ENCODE measurements around the gene ATP5F1A.
A peak's percentile ranks its signal among the peaks of the same experiment; 100 is the strongest.

Gene ATP5F1A

GRCh38 chr18:46079336-46079735, 18.8 kb downstream of the ATP5F1A start:
- DNase-seq = no peak
- Histone ChIP-seq H3K36me3 (ENCODE audit: control insufficient read depth, insufficient read depth, low read length) (peaks cover 26% of the 10 kb centered on the region), H3K9me3 (ENCODE audit: control insufficient read depth, low read length) (no peaks in the 10 kb centered on the region), H3K4me1 (ENCODE audit: control insufficient read depth, insufficient read depth, low read length, poor library complexity, severe bottlenecking) (no peaks in the 10 kb centered on the region), H3K4me3 (ENCODE audit: insufficient read depth, low read depth, low read length, poor library complexity, severe bottlenecking) (no peak overlapping the region), H3K27ac (ENCODE audit: insufficient read depth, low read length, poor library complexity, severe bottlenecking) (no peak overlapping the region), H3K27me3 (replicated peaks; ENCODE audit: control insufficient read depth, insufficient read depth, low read length, poor library complexity, severe bottlenecking) (no peaks in the 10 kb centered on the region)

DNA sequence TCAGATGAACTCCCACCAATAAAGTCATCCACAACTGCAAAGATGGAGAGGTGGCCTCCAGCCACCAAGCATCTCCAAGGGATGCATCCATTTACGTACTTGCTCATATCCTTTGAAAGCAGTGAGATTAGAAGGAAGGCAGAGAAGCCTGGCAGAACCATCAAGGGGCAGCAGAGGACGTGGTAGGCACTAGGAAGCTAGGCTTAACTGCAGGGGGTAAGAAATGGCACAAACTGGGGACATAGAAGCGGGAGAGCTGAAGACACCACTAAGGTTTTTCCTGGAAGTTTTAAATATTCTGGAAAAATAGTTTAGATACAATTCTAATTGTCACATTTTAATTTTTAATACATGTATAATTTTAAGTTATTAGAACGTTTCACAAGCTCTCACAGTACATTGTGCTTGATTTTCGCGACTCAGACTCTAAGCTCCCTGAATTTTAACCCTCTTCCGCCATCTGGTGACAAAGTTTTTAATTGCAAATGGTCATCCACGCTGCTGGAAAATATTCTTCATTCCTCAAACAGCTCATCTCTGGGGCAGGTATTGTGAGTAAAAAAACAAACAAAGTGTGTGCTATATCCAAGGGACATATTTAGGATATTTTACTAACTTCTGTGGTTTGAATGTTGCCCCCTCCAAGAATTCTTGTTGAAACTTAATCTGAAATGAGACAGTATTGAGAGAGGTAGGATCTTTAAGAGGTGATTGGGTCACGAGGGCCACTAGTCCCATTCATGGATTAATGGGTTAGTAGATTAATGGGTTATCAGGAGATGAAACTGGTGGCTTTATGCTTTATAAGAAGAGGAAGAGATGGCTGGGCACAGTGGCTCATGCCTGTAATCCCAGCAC, 24.4 kb downstream of the ATP5F1A start:
- Histone ChIP-seq H3K27me3 (replicated peaks; ENCODE audit: control insufficient read depth, insufficient read depth, low read length, poor library complexity, severe bottlenecking) (no peaks in the 10 kb centered on the region), H3K36me3 (ENCODE audit: control insufficient read depth, insufficient read depth, low read length) (no peaks in the 10 kb centered on the region), H3K27ac (ENCODE audit: insufficient read depth, low read length, poor library complexity, severe bottlenecking) (no peak overlapping the region), H3K4me3 (ENCODE audit: insufficient read depth, low read depth, low read length, poor library complexity, severe bottlenecking) (no peak overlapping the region), H3K9me3 (ENCODE audit: control insufficient read depth, low read length) (no peaks in the 10 kb centered on the region), H3K4me1 (ENCODE audit: control insufficient read depth, insufficient read depth, low read length, poor library complexity, severe bottlenecking) (peaks cover 22% of the 10 kb centered on the region)
- peak in 1 of 3 donors; percentile 13 for DNase-seq

- no peak for DNase-seq
- Histone ChIP-seq H3K36me3 (ENCODE audit: control insufficient read depth, insufficient read depth, low read length) (no peaks in the 10 kb centered on the region), H3K9me3 (ENCODE audit: control insufficient read depth, low read length) (no peaks in the 10 kb centered on the region), H3K4me1 (ENCODE audit: control insufficient read depth, insufficient read depth, low read length, poor library complexity, severe bottlenecking) (peaks cover 22% of the 10 kb centered on the region), H3K4me3 (ENCODE audit: insufficient read depth, low read depth, low read length, poor library complexity, severe bottlenecking) (peak overlapping the region; percentile 74), H3K27ac (ENCODE audit: insufficient read depth, low read length, poor library complexity, severe bottlenecking) (no peak overlapping the region), H3K27me3 (replicated peaks; ENCODE audit: control insufficient read depth, insufficient read depth, low read length, poor library complexity, severe bottlenecking) (no peaks in the 10 kb centered on the region)
These were observed 25.1 kb downstream of the ATP5F1A start for GRCh38 chr18:46072959-46073358.

DNA sequence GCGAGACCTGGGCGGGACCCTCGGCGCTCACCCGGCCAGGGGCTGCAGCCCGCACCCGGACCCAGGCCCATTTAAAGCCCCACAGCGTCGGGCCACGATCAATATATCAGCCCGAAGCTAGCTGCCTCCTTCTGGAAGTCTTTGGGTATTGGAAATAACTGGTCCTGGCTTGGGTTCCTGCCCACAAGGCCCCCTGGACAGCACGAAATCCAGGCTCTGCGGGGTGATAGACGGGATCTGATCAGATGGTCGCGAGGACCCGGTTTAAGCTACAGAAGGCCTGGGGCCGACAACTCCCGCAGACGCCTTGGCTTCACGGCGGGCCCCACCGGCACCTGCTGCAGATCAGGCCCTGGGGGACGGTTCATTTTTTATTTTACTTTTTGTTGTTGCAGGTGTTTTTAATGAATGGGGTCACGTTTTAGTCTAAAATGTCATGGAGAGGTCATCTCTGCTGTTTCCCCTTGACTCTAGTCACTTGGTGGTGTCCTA, 25.7 kb downstream of the ATP5F1A start:
- no peaks in the 10 kb centered on the region for H3K9me3 ChIP-seq (ENCODE audit: control insufficient read depth, low read length)
- no peaks in the 10 kb centered on the region for H3K36me3 ChIP-seq (ENCODE audit: control insufficient read depth, insufficient read depth, low read length)
- H3K27me3 ChIP-seq (replicated peaks; ENCODE audit: control insufficient read depth, insufficient read depth, low read length, poor library complexity, severe bottlenecking) = no peaks in the 10 kb centered on the region
- no peak for DNase-seq
- H3K4me3 ChIP-seq (ENCODE audit: insufficient read depth, low read depth, low read length, poor library complexity, severe bottlenecking) = peak overlapping the region; percentile 74
- H3K27ac ChIP-seq (ENCODE audit: insufficient read depth, low read length, poor library complexity, severe bottlenecking) = peak overlapping the region; percentile 54
- H3K4me1 ChIP-seq (ENCODE audit: control insufficient read depth, insufficient read depth, low read length, poor library complexity, severe bottlenecking) = peaks cover 22% of the 10 kb centered on the region

GRCh38 chr18:46071653-46072375, 26.3 kb downstream of the ATP5F1A start, which contains the start of gene PSTPIP2:
PSTPIP2 (minus strand) TSS chr18:46072260; CDS start chr18:46072188, 72 bp downstream.
- Histone ChIP-seq H3K27ac (ENCODE audit: insufficient read depth, low read length, poor library complexity, severe bottlenecking) (peak within 1 kb of the TSS; percentile 54), H3K4me1 (ENCODE audit: control insufficient read depth, insufficient read depth, low read length, poor library complexity, severe bottlenecking) (peaks cover 22% of the 10 kb centered on the region), H3K36me3 (ENCODE audit: control insufficient read depth, insufficient read depth, low read length) (no peaks in the 10 kb centered on the region), H3K27me3 (replicated peaks; ENCODE audit: control insufficient read depth, insufficient read depth, low read length, poor library complexity, severe bottlenecking) (no peaks in the 10 kb centered on the region), H3K9me3 (ENCODE audit: control insufficient read depth, low read length) (no peaks in the 10 kb centered on the region), H3K4me3 (ENCODE audit: insufficient read depth, low read depth, low read length, poor library complexity, severe bottlenecking) (peak within 1 kb of the TSS; percentile 74)
- DNase-seq = peak; percentile 28 to 41 (median 33)

GRCh38 chr18:46070815-46071652, 27.1 kb downstream of the ATP5F1A start:
- no peak for DNase-seq
- Histone ChIP-seq H3K4me3 (ENCODE audit: insufficient read depth, low read depth, low read length, poor library complexity, severe bottlenecking) (peak overlapping the region; percentile 74), H3K27me3 (replicated peaks; ENCODE audit: control insufficient read depth, insufficient read depth, low read length, poor library complexity, severe bottlenecking) (no peaks in the 10 kb centered on the region), H3K4me1 (ENCODE audit: control insufficient read depth, insufficient read depth, low read length, poor library complexity, severe bottlenecking) (peaks cover 22% of the 10 kb centered on the region), H3K9me3 (ENCODE audit: control insufficient read depth, low read length) (no peaks in the 10 kb centered on the region), H3K27ac (ENCODE audit: insufficient read depth, low read length, poor library complexity, severe bottlenecking) (peak overlapping the region; percentile 54), H3K36me3 (ENCODE audit: control insufficient read depth, insufficient read depth, low read length) (no peaks in the 10 kb centered on the region)

DNA sequence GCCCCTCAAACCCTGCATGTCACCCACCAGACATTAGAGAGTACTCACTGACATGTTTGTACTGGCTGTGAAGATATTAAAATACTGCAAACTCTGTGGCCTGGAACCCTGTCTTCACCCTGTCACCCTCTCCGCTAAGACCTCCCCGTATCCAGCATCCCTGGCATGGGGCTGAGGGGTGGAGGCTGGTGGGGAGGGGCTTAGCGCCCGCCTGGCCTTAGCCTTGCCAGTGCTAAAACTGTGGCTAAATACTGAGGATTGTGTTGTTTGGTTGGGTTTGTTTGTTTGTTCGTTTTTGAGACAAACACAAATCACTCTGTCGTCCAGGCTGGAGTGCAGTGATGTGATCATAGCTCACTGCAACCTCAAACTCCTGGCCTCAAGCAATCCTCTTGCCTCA, 27.9 kb downstream of the ATP5F1A start:
- no peaks in the 10 kb centered on the region for H3K36me3 ChIP-seq (ENCODE audit: control insufficient read depth, insufficient read depth, low read length)
- DNase-seq = no peak
- no peaks in the 10 kb centered on the region for H3K27me3 ChIP-seq (replicated peaks; ENCODE audit: control insufficient read depth, insufficient read depth, low read length, poor library complexity, severe bottlenecking)
- no peaks in the 10 kb centered on the region for H3K9me3 ChIP-seq (ENCODE audit: control insufficient read depth, low read length)
- H3K4me3 ChIP-seq (ENCODE audit: insufficient read depth, low read depth, low read length, poor library complexity, severe bottlenecking) = no peak overlapping the region
- no peak overlapping the region for H3K27ac ChIP-seq (ENCODE audit: insufficient read depth, low read length, poor library complexity, severe bottlenecking)
- H3K4me1 ChIP-seq (ENCODE audit: control insufficient read depth, insufficient read depth, low read length, poor library complexity, severe bottlenecking) = peaks cover 22% of the 10 kb centered on the region

GRCh38 chr18:46069524-46069923, 28.6 kb downstream of the ATP5F1A start:
- no peak for DNase-seq
- Histone ChIP-seq H3K27me3 (replicated peaks; ENCODE audit: control insufficient read depth, insufficient read depth, low read length, poor library complexity, severe bottlenecking) (no peaks in the 10 kb centered on the region), H3K4me3 (ENCODE audit: insufficient read depth, low read depth, low read length, poor library complexity, severe bottlenecking) (no peak overlapping the region), H3K27ac (ENCODE audit: insufficient read depth, low read length, poor library complexity, severe bottlenecking) (no peak overlapping the region), H3K36me3 (ENCODE audit: control insufficient read depth, insufficient read depth, low read length) (no peaks in the 10 kb centered on the region), H3K4me1 (ENCODE audit: control insufficient read depth, insufficient read depth, low read length, poor library complexity, severe bottlenecking) (peaks cover 22% of the 10 kb centered on the region), H3K9me3 (ENCODE audit: control insufficient read depth, low read length) (no peaks in the 10 kb centered on the region)

- Histone ChIP-seq H3K4me3 (ENCODE audit: insufficient read depth, low read depth, low read length, poor library complexity, severe bottlenecking) (no peak overlapping the region), H3K36me3 (ENCODE audit: control insufficient read depth, insufficient read depth, low read length) (no peaks in the 10 kb centered on the region), H3K9me3 (ENCODE audit: control insufficient read depth, low read length) (no peaks in the 10 kb centered on the region), H3K4me1 (ENCODE audit: control insufficient read depth, insufficient read depth, low read length, poor library complexity, severe bottlenecking) (peaks cover 22% of the 10 kb centered on the region), H3K27ac (ENCODE audit: insufficient read depth, low read length, poor library complexity, severe bottlenecking) (no peak overlapping the region), H3K27me3 (replicated peaks; ENCODE audit: control insufficient read depth, insufficient read depth, low read length, poor library complexity, severe bottlenecking) (no peaks in the 10 kb centered on the region)
- no peak for DNase-seq
These were observed 29.3 kb downstream of the ATP5F1A start for GRCh38 chr18:46068763-46069162.
